Activated CD8-positive, alpha-beta T cell treated with anti-CD3 and anti-CD28 coated beads for 36 hours (primary cell): ENCODE measurements around the gene AVPR1A. TPM values are rescaled to one million over a fixed set of nuclear protein-coding genes. Genes with fewer than 3 reads are reported as not detected.

Experiments used
- ATAC-seq: fragments of 200-7000 bp; cut with Tn5 transposase; one replicate; pipeline ENCODE4 v1.10.0; 2021; ENCODE audit warnings: mild to moderate bottlenecking, moderate library complexity
- CTCF ChIA-PET: fragments of 350-600 bp; sonication (Branson Sonifier 250); formaldehyde crosslinking; loops from one replicate; lab custom pipeline; 2021; ENCODE audit warnings: antibody characterized with exemption; lab: Charles Lee
- POLR2A ChIA-PET: fragments of 350-600 bp; sonication (Branson Sonifier 250); formaldehyde crosslinking; loops from one replicate; lab custom pipeline; 2021; ENCODE audit warnings: antibody characterized with exemption; lab: Charles Lee
- DNase-seq: peaks from one replicate; pipeline ENCODE4 v3.0.0-alpha.2; 2020
- H3K27ac Mint-ChIP-seq: one replicate; pipeline ENCODE4 v1.8.0; 2021; ENCODE audit warnings: mild to moderate bottlenecking, mixed read lengths
- H3K27me3 Mint-ChIP-seq: one replicate; pipeline ENCODE4 v1.8.0; 2021; ENCODE audit warnings: mixed read lengths
- H3K36me3 Mint-ChIP-seq: one replicate; pipeline ENCODE4 v1.8.0; 2021; ENCODE audit warnings: low read depth, mixed read lengths
- H3K4me1 Mint-ChIP-seq: one replicate; pipeline ENCODE4 v1.8.0; 2021; ENCODE audit warnings: low read depth, mixed read lengths
- H3K4me3 Mint-ChIP-seq: one replicate; pipeline ENCODE4 v1.8.0; 2021; ENCODE audit warnings: mild to moderate bottlenecking, moderate library complexity, mixed read lengths
- H3K9me3 Mint-ChIP-seq: one replicate; pipeline ENCODE4 v1.8.0; 2021; ENCODE audit warnings: mixed read lengths
- CTCF ChIP-seq: fragments of 200-600 bp; IDR thresholded peaks from one replicate; pipeline ENCODE4 v1.8.0; 2022; ENCODE audit warnings: antibody characterized with exemption, mild to moderate bottlenecking
- intact Hi-C: fragments of 100-400 bp; cut with micrococcal nuclease; formaldehyde crosslinking; loops from one replicate; pipeline ENCODE4 v1.10.0; 2022
- total RNA-seq, 2 experiments: library from RNA; stranded (reverse); gene quantifications; one replicate each; pipeline ENCODE4 v1.2.3, GENCODE V29; 2021

The AVPR1A gene
- total RNA-seq, 2 experiments from 2014 or later = not detected

GRCh38 chr12:63164911-63165310 is 13.9 kb upstream of the AVPR1A start:
- POLR2A ChIA-PET = no interaction called here
- Mint-ChIP-seq H3K4me3 (no peak overlapping the region), H3K4me1 (no peaks in the 10 kb centered on the region), H3K9me3 (no peaks in the 10 kb centered on the region), H3K27ac (no peak overlapping the region), H3K27me3 (no peaks in the 10 kb centered on the region), H3K36me3 (no peaks in the 10 kb centered on the region)
- intact Hi-C loops = no loop called here
- CTCF ChIA-PET = interaction anchor here (2.6 kb wide), 1 partner anchor 13 kb away, joined by 10 read pairs; the partner anchor contains the start of gene AVPR1A
- ATAC-seq = no peak
- DNase-seq = no peak
- TF ChIP-seq CTCF = no peak

- Mint-ChIP-seq H3K4me1 (no peaks in the 10 kb centered on the region), H3K4me3 (no peak overlapping the region), H3K9me3 (no peaks in the 10 kb centered on the region), H3K27me3 (no peaks in the 10 kb centered on the region), H3K27ac (no peak overlapping the region), H3K36me3 (no peaks in the 10 kb centered on the region)
- ATAC-seq (no peak), DNase-seq (no peak)
- POLR2A ChIA-PET = no interaction called here
- TF ChIP-seq CTCF = no peak
- CTCF ChIA-PET = interaction anchor here (2.6 kb wide), 1 partner anchor 12 kb away, joined by 10 read pairs; the partner anchor contains the start of gene AVPR1A
- intact Hi-C loops = no loop called here
These were observed 12.5 kb upstream of the AVPR1A start for GRCh38 chr12:63163541-63163940.

GRCh38 chr12:63155375-63155774 is 4.4 kb upstream of the AVPR1A start:
- Mint-ChIP-seq H3K9me3 (no peaks in the 10 kb centered on the region), H3K27ac (no peak overlapping the region), H3K4me3 (no peak overlapping the region), H3K36me3 (no peaks in the 10 kb centered on the region), H3K27me3 (peaks cover 31% of the 10 kb centered on the region), H3K4me1 (peaks cover 11% of the 10 kb centered on the region)
- TF ChIP-seq CTCF = no peak
- ChIA-PET CTCF (no interaction called here), POLR2A (no interaction called here)
- DNase-seq (no peak), ATAC-seq (no peak)
- intact Hi-C loops = no loop called here

- H3K9me3 Mint-ChIP-seq = no peaks in the 10 kb centered on the region
- CTCF ChIA-PET = no interaction called here
- intact Hi-C loops = no loop called here
These were observed 3.6 kb upstream of the AVPR1A start for GRCh38 chr12:63154560-63154959.

GRCh38 chr12:63152321-63152700 is 1.3 kb upstream of the AVPR1A start:
- ATAC-seq (no peak), DNase-seq (no peak)
- Mint-ChIP-seq H3K9me3 (no peaks in the 10 kb centered on the region), H3K36me3 (no peaks in the 10 kb centered on the region), H3K27ac (no peak overlapping the region), H3K4me3 (no peak overlapping the region), H3K27me3 (peaks cover 51% of the 10 kb centered on the region), H3K4me1 (peaks cover 13% of the 10 kb centered on the region)
- intact Hi-C loops = no loop called here
- ChIA-PET POLR2A (no interaction called here), CTCF (interaction anchor here (0.7 to 2.2 kb wide), 11 partner anchors 8 to 516 kb away, joined by 3 to 10 read pairs (median 3); partner anchors contain the start of gene DPY19L2)
- TF ChIP-seq CTCF = peak; percentile 1

More at GRCh38 chr12:63154560-63154959, 3.6 kb upstream of the AVPR1A start:
- H3K36me3 Mint-ChIP-seq = no peaks in the 10 kb centered on the region
- H3K27me3 Mint-ChIP-seq = peaks cover 39% of the 10 kb centered on the region
- peaks cover 13% of the 10 kb centered on the region for H3K4me1 Mint-ChIP-seq
- no peak overlapping the region for H3K4me3 Mint-ChIP-seq
- DNase-seq (no peak), ATAC-seq (no peak)
- TF ChIP-seq CTCF = no peak
- POLR2A ChIA-PET = no interaction called here
- no peak overlapping the region for H3K27ac Mint-ChIP-seq
